GM18517 (cell line): Measurements from ENCODE around the gene ARGFX.
"Not testable (repeated sequence)": the region's sequence is repeated elsewhere in the genome, so short reads cannot be mapped to it uniquely, and the experiment has no call there.

Experiments
- ATAC-seq: cut with Tn5 transposase; IDR thresholded peaks from one replicate; pipeline ENCODE4 v1.9.1; 2021; ENCODE audit warnings: mild to moderate bottlenecking, moderate library complexity; ENCODE audit not compliant: unreplicated experiment

ARGFX gene

GRCh38 chr3:121598564-121598963 lies 30.8 kb downstream of the ARGFX start:
- ATAC-seq = no peak

DNA sequence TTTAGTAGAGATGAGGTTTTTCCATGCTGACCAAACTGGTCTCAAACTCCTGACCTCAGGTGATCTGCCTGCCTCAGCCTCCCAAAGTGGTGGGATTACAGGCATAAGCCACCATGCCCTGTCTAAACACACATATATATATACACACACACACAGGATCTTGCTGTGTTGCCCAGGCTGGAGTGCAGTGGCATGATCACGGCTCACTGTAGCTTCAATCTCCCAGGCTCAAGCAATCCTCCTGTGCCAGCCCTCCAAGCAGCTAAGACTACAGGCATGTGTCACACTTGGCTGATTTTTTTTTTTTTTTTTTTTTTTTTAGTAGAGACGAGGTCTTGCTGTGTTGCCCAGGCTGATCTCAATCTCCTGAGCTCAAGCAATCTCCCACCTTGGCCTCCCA lies 32.2 kb downstream of the ARGFX start:
- ATAC-seq = not testable (repeated sequence)

GRCh38 chr3:121601212-121601812 lies 33.6 kb downstream of the ARGFX start:
- no peak for ATAC-seq

DNA sequence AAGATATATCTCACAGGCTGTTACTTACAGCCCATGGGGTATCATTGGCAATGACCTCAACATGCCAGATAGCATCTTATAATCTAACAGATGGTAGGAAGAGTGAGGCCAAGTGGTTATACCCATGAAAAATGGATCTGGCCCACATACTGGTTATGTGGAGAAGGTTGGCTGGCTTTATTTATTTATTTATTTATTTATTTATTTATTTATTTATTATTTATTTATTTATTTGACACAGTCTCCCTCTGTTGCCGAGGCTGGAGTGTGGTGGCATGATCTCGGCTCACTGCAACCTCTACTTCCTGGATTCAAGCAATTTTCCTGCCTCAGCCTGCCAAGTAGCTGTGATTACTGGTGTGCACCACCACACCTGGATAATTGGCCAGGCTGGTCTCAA lies 37.0 kb downstream of the ARGFX start:
- ATAC-seq = no peak

- ATAC-seq = no peak
Measured at GRCh38 chr3:121606106-121606505, 38.4 kb downstream of the ARGFX start.
